ENCODE measurements around the gene GCNT2. TPM values are rescaled to one million over a fixed set of nuclear protein-coding genes. Genes with fewer than 3 reads are reported as not detected.
"Not testable (repeated sequence)": the region's sequence is repeated elsewhere in the genome, so short reads cannot be mapped to it uniquely, and the experiment has no call there.

GCNT2 gene
- 6.0 TPM for polyA plus RNA-seq

- Mint-ChIP-seq H3K4me3 (peak within 1 kb of the TSS in 2 of 4 donors; percentile 17 to 58), H3K4me1 (peaks cover 5 to 10% (median 6%) of the 10 kb centered on the region in 3 donors), H3K36me3 (no peaks in the 10 kb centered on the region), H3K27me3 (peaks cover 2% of the 10 kb centered on the region), H3K27ac (peak within 1 kb of the TSS in 1 of 3 donors; percentile 31), H3K9me3 (no peaks in the 10 kb centered on the region)
Measured at GRCh38 chr6:10521104-10521808, at the start of gene GCNT2. Gene GCNT2 (plus strand): TSS chr6:10521351. CDS start chr6:10528912, 7,561 bp downstream.

GRCh38 chr6:10472634-10473033 lies 48.5 kb upstream of the GCNT2 start:
- H3K9me3 Mint-ChIP-seq = no peaks in the 10 kb centered on the region
- H3K4me3 Mint-ChIP-seq = no peak overlapping the region
- no peaks in the 10 kb centered on the region for H3K4me1 Mint-ChIP-seq
- H3K36me3 Mint-ChIP-seq = no peaks in the 10 kb centered on the region
- no peak overlapping the region for H3K27ac Mint-ChIP-seq
- H3K27me3 Mint-ChIP-seq = peaks cover 13% of the 10 kb centered on the region

- Mint-ChIP-seq H3K27ac (no peak overlapping the region), H3K9me3 (peaks cover 0 to 3% (median 0%) of the 10 kb centered on the region in 3 donors), H3K4me1 (no peaks in the 10 kb centered on the region), H3K36me3 (no peaks in the 10 kb centered on the region), H3K4me3 (no peak overlapping the region), H3K27me3 (peaks cover 12% of the 10 kb centered on the region)
Measured at GRCh38 chr6:10478187-10479040, 42.7 kb upstream of the GCNT2 start.

- peaks cover 0 to 3% (median 0%) of the 10 kb centered on the region in 3 donors for H3K9me3 Mint-ChIP-seq
Measured at GRCh38 chr6:10479939-10480700, 41.0 kb upstream of the GCNT2 start.

GRCh38 chr6:10481101-10481500 lies 40.0 kb upstream of the GCNT2 start:
- no peak overlapping the region for H3K4me3 Mint-ChIP-seq
- peaks cover 0 to 3% (median 0%) of the 10 kb centered on the region in 3 donors for H3K9me3 Mint-ChIP-seq
- no peak overlapping the region for H3K27ac Mint-ChIP-seq
- peaks cover 8% of the 10 kb centered on the region for H3K27me3 Mint-ChIP-seq
- no peaks in the 10 kb centered on the region for H3K36me3 Mint-ChIP-seq
- peaks cover 0 to 1% (median 0%) of the 10 kb centered on the region in 3 donors for H3K4me1 Mint-ChIP-seq

More at GRCh38 chr6:10479939-10480700, 41.0 kb upstream of the GCNT2 start:
- H3K36me3 Mint-ChIP-seq = no peaks in the 10 kb centered on the region
- no peak overlapping the region for H3K4me3 Mint-ChIP-seq
- H3K4me1 Mint-ChIP-seq = peaks cover 0 to 1% (median 0%) of the 10 kb centered on the region in 3 donors
- no peak overlapping the region for H3K27ac Mint-ChIP-seq
- H3K27me3 Mint-ChIP-seq = peaks cover 8% of the 10 kb centered on the region

GRCh38 chr6:10482636-10483257 lies 38.4 kb upstream of the GCNT2 start:
- peaks cover 11% of the 10 kb centered on the region for H3K27me3 Mint-ChIP-seq
- H3K27ac Mint-ChIP-seq = no peak overlapping the region
- peaks cover 0 to 7% (median 3%) of the 10 kb centered on the region in 3 donors for H3K9me3 Mint-ChIP-seq

GRCh38 chr6:10484912-10485311 lies 36.2 kb upstream of the GCNT2 start:
- peaks cover 15% of the 10 kb centered on the region for H3K27me3 Mint-ChIP-seq
- no peak overlapping the region for H3K27ac Mint-ChIP-seq
- H3K9me3 Mint-ChIP-seq = peaks cover 0 to 7% (median under 1%) of the 10 kb centered on the region in 3 donors
- no peaks in the 10 kb centered on the region for H3K36me3 Mint-ChIP-seq
- no peak overlapping the region for H3K4me3 Mint-ChIP-seq
- peaks cover 0 to 1% (median 0%) of the 10 kb centered on the region in 3 donors for H3K4me1 Mint-ChIP-seq

More at GRCh38 chr6:10482636-10483257, 38.4 kb upstream of the GCNT2 start:
- Mint-ChIP-seq H3K36me3 (no peaks in the 10 kb centered on the region), H3K4me3 (no peak overlapping the region), H3K4me1 (peaks cover 0 to 1% (median 0%) of the 10 kb centered on the region in 3 donors)

GRCh38 chr6:10485406-10485805 lies 35.7 kb upstream of the GCNT2 start:
- H3K4me1 Mint-ChIP-seq = peaks cover 0 to 1% (median 0%) of the 10 kb centered on the region in 3 donors
- H3K36me3 Mint-ChIP-seq = no peaks in the 10 kb centered on the region
- no peak overlapping the region for H3K4me3 Mint-ChIP-seq
- H3K27me3 Mint-ChIP-seq = peaks cover 12% of the 10 kb centered on the region
- no peak overlapping the region for H3K27ac Mint-ChIP-seq
- peaks cover 0 to 7% (median 0%) of the 10 kb centered on the region in 3 donors for H3K9me3 Mint-ChIP-seq

- Mint-ChIP-seq H3K4me3 (no peak overlapping the region), H3K9me3 (peaks cover 0 to 7% (median 0%) of the 10 kb centered on the region in 3 donors), H3K27me3 (peaks cover 12% of the 10 kb centered on the region), H3K4me1 (peaks cover 0 to 1% (median 0%) of the 10 kb centered on the region in 3 donors), H3K27ac (no peak overlapping the region), H3K36me3 (no peaks in the 10 kb centered on the region)
Measured at GRCh38 chr6:10486215-10486614, 34.9 kb upstream of the GCNT2 start.

- not testable (repeated sequence) for H3K36me3 Mint-ChIP-seq, H3K4me1 Mint-ChIP-seq
Measured at GRCh38 chr6:10486944-10487588, 34.1 kb upstream of the GCNT2 start.

GRCh38 chr6:10487668-10488327 lies 33.4 kb upstream of the GCNT2 start:
- H3K4me3 Mint-ChIP-seq = no peak overlapping the region
- peaks cover 0 to 1% (median 0%) of the 10 kb centered on the region in 3 donors for H3K4me1 Mint-ChIP-seq
- no peaks in the 10 kb centered on the region for H3K36me3 Mint-ChIP-seq
- H3K27ac Mint-ChIP-seq = no peak overlapping the region
- peaks cover 0 to 14% (median 0%) of the 10 kb centered on the region in 3 donors for H3K9me3 Mint-ChIP-seq
- peaks cover 9% of the 10 kb centered on the region for H3K27me3 Mint-ChIP-seq

More at GRCh38 chr6:10486944-10487588, 34.1 kb upstream of the GCNT2 start:
- H3K4me3 Mint-ChIP-seq, H3K27ac Mint-ChIP-seq, H3K27me3 Mint-ChIP-seq, H3K9me3 Mint-ChIP-seq: not testable (repeated sequence)

- Mint-ChIP-seq H3K4me1 (peaks cover 0 to 3% (median 0%) of the 10 kb centered on the region in 3 donors), H3K9me3 (peaks cover 0 to 14% (median 0%) of the 10 kb centered on the region in 3 donors), H3K4me3 (no peak overlapping the region), H3K36me3 (no peaks in the 10 kb centered on the region), H3K27ac (no peak overlapping the region), H3K27me3 (peaks cover 14% of the 10 kb centered on the region)
Measured at GRCh38 chr6:10491463-10491862, 29.7 kb upstream of the GCNT2 start.

- H3K4me1 Mint-ChIP-seq, H3K27ac Mint-ChIP-seq, H3K4me3 Mint-ChIP-seq, H3K36me3 Mint-ChIP-seq: not testable (repeated sequence)
- peaks cover 0 to 12% (median 0%) of the 10 kb centered on the region in 3 donors for H3K9me3 Mint-ChIP-seq
- H3K27me3 Mint-ChIP-seq = peaks cover 17% of the 10 kb centered on the region
Measured at GRCh38 chr6:10491905-10492304, 29.2 kb upstream of the GCNT2 start.
